ENCODE data around the gene RBM15. TPM values are rescaled to one million over a fixed set of nuclear protein-coding genes. Genes with fewer than 3 reads are reported as not detected.

RBM15 gene
- total and polyA plus RNA-seq, 4 experiments from 2014 or later: 6.8 to 51.4 (median 29.3) TPM

DNA sequence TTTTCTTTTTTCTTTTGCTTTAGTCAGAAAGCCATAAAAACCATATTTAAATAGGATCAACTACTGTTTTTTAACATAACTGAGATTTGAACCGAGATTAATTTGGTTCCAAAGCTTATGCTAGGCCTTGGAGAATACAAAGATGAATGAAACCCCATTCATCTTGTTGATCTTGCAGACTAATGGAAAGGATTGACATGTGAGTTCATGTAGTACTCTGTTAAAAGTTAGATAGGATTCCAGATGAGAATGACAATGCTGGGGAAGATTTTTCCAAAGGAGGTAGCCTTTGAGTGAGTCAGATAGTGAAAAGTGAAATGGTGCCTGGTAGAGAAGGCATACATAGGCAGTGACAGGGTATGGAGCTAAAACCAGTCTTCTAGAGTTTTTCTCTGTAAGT lies 22.7 kb downstream of the RBM15 start:
- Mint-ChIP-seq H3K4me1 (peaks cover 10 to 25% (median 14%) of the 10 kb centered on the region in 4 donors), H3K27me3 (no peaks in the 10 kb centered on the region), H3K27ac (peak overlapping the region in 1 of 7 donors; percentile 59), H3K4me3 (no peak overlapping the region), H3K36me3 (peaks cover 25 to 35% of the 10 kb centered on the region in 2 donors), H3K9me3 (peaks cover 0 to 1% (median 0%) of the 10 kb centered on the region in 8 donors)
- no peaks in the 10 kb centered on the region for H3K4me1 ChIP-seq (ENCODE audit: insufficient read depth, low read length)
- H3K4me3 ChIP-seq (ENCODE audit: low read length in 2 of 2): no peak overlapping the region
- H3K27ac ChIP-seq (ENCODE audit: low read depth, low read length): no peak overlapping the region
- intact Hi-C loops (cut with micrococcal nuclease): no loop called here
- H3K27me3 ChIP-seq (ENCODE audit: insufficient read depth, low read length): no peaks in the 10 kb centered on the region
- no peaks in the 10 kb centered on the region for H3K9me3 ChIP-seq (ENCODE audit: control insufficient read depth in 1 of 2, low read length in 2 of 2)
- no peaks in the 10 kb centered on the region for H3K36me3 ChIP-seq (ENCODE audit: insufficient read depth, low read length)
- no peak for DNase-seq
- ChIA-PET CTCF (ENCODE audit: partially characterized antibody) (no interaction called here), POLR2A (ENCODE audit: partially characterized antibody) (interaction anchor here (1.4 kb wide), 1 partner anchor 23 kb away, joined by 4 read pairs; the partner anchor contains the start of gene RBM15)

DNA sequence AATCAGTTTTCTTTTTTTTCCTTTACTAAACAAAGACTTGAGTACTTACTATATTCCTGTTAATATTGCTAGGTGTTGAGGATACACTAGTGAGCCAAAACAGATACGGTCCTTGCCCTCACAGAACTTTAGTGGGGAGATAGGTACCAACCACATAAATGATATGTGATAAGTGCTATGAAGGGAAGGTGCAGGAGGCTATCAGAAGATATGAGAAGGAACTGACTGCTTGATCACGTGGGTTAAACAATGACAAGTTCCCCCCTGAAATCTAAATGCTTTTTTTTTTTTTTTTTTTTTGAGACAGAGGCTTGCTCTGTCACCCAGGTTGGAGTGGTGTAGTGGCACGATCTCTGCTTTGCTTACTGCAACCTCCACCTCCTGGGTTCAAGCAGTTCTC lies 25.0 kb downstream of the RBM15 start:
- peaks cover 0 to 1% (median 0%) of the 10 kb centered on the region in 8 donors for H3K9me3 Mint-ChIP-seq
- peaks cover 22 to 29% of the 10 kb centered on the region in 2 donors for H3K36me3 Mint-ChIP-seq
- ChIA-PET CTCF (ENCODE audit: partially characterized antibody) (no interaction called here), POLR2A (ENCODE audit: partially characterized antibody) (no interaction called here)
- peak overlapping the region in 1 of 7 donors; percentile 28 for H3K27ac Mint-ChIP-seq
- Histone ChIP-seq H3K4me1 (ENCODE audit: insufficient read depth, low read length) (no peaks in the 10 kb centered on the region), H3K36me3 (ENCODE audit: insufficient read depth, low read length) (no peaks in the 10 kb centered on the region), H3K27ac (ENCODE audit: low read depth, low read length) (no peak overlapping the region), H3K9me3 (ENCODE audit: control insufficient read depth in 1 of 2, low read length in 2 of 2) (no peaks in the 10 kb centered on the region), H3K27me3 (ENCODE audit: insufficient read depth, low read length) (no peaks in the 10 kb centered on the region), H3K4me3 (ENCODE audit: low read length in 2 of 2) (no peak overlapping the region)
- intact Hi-C loops (cut with micrococcal nuclease): no loop called here
- no peaks in the 10 kb centered on the region for H3K27me3 Mint-ChIP-seq
- H3K4me3 Mint-ChIP-seq: no peak overlapping the region
- no peak for DNase-seq
- peaks cover 7 to 22% (median 13%) of the 10 kb centered on the region in 4 donors for H3K4me1 Mint-ChIP-seq

DNA sequence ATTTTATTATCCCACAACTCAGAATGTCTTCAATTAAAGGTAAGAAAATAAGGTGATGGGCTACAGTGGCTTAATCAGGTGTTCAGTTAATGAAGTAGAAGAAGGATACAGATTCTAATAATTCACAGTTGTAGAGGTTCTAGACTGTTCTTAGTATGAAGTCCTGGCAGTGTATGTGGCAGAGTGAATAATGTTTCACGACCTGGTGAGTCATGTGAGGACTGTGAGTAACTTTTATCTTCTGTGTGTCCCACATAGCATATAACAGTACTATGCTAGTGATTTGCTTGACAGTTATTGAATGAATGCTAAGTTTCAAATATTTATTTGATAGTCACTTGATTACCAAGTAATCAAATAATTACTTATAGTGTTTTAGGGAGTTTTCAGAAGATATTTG lies 31.6 kb downstream of the RBM15 start:
- intact Hi-C loops (cut with micrococcal nuclease): no loop called here
- Mint-ChIP-seq H3K9me3 (peaks cover 0 to 1% (median 0%) of the 10 kb centered on the region in 8 donors), H3K4me1 (peaks cover under 1 to 4% (median 3%) of the 10 kb centered on the region in 4 donors), H3K36me3 (peaks cover 10 to 26% of the 10 kb centered on the region in 2 donors), H3K27me3 (no peaks in the 10 kb centered on the region), H3K27ac (peak overlapping the region in 3 of 7 donors; percentile 10 to 68 (median 11)), H3K4me3 (no peak overlapping the region)
- H3K9me3 ChIP-seq (ENCODE audit: control insufficient read depth in 1 of 2, low read length in 2 of 2): no peaks in the 10 kb centered on the region
- no peaks in the 10 kb centered on the region for H3K27me3 ChIP-seq (ENCODE audit: insufficient read depth, low read length)
- ChIA-PET POLR2A (ENCODE audit: partially characterized antibody) (no interaction called here), CTCF (ENCODE audit: partially characterized antibody) (interaction anchor here (0.9 kb wide), 1 partner anchor 87 kb away, joined by 3 read pairs; no protein-coding TSS in a partner anchor)
- peaks cover 4% of the 10 kb centered on the region for H3K4me1 ChIP-seq (ENCODE audit: insufficient read depth, low read length)
- no peak overlapping the region for H3K27ac ChIP-seq (ENCODE audit: low read depth, low read length)
- H3K4me3 ChIP-seq (ENCODE audit: low read length in 2 of 2): no peak overlapping the region
- DNase-seq: no peak
- H3K36me3 ChIP-seq (ENCODE audit: insufficient read depth, low read length): peaks cover 3% of the 10 kb centered on the region

DNA sequence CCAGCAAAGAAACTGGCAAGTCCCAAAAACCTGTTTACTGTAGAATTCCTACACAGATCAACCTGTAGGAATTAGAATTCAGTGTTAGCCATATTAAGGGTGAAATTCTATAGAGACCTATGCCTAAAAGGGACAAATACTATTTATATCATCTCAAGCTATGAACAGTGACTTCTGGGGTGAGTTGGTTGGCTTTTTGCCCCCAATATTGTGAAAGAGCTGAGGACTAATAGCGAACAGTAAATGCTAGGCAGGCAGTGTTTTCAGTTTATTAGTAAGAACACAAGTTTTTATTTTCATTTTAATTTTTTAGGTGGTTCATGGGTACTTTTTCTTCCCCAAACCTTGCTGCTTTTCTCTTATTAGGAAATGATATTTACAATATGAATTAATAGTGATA lies 36.3 kb downstream of the RBM15 start:
- ChIA-PET CTCF (ENCODE audit: partially characterized antibody) (no interaction called here), POLR2A (ENCODE audit: partially characterized antibody) (no interaction called here)
- H3K27ac ChIP-seq (ENCODE audit: low read depth, low read length): no peak overlapping the region
- no peak overlapping the region for H3K4me3 ChIP-seq (ENCODE audit: low read length in 2 of 2)
- H3K27me3 Mint-ChIP-seq: no peaks in the 10 kb centered on the region
- H3K4me1 Mint-ChIP-seq: peaks cover 0 to 6% (median 1%) of the 10 kb centered on the region in 4 donors
- peaks cover 25 to 29% of the 10 kb centered on the region in 2 donors for H3K36me3 Mint-ChIP-seq
- H3K27ac Mint-ChIP-seq: peak overlapping the region in 1 of 7 donors; percentile 62
- no peaks in the 10 kb centered on the region for H3K9me3 ChIP-seq (ENCODE audit: control insufficient read depth in 1 of 2, low read length in 2 of 2)
- intact Hi-C loops (cut with micrococcal nuclease): no loop called here
- no peaks in the 10 kb centered on the region for H3K27me3 ChIP-seq (ENCODE audit: insufficient read depth, low read length)
- peaks cover 3% of the 10 kb centered on the region for H3K36me3 ChIP-seq (ENCODE audit: insufficient read depth, low read length)
- no peak for DNase-seq
- no peaks in the 10 kb centered on the region for H3K9me3 Mint-ChIP-seq
- H3K4me1 ChIP-seq (ENCODE audit: insufficient read depth, low read length): no peaks in the 10 kb centered on the region
- H3K4me3 Mint-ChIP-seq: no peak overlapping the region

DNA sequence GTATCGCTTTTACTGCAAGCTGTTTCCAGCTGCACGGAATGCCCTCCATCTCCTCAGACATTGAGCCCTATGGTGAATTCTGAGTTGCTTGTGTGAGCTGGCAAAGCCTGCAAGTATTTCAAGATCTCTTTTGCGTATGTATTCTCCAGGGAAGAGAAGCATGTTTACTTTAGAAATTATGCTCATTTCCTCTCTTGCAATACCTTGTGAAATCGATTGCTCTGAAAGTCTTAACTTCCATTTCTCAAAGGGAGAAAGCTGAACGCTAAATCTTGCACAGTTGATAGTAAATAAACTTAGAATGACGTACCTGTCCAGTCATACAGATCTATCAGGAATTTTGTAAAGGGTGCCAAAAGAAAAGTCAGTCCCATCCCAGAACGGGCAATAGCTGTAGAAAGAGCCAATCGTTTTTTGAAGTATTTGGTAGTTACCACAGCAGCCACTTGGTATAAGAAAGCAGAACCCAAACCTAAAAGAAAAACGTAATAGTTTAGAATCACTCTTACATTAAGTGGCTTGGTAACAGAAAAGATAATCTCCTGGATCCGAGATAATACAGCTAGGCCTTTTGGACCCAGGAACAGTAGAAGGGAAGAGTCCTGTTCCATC lies 41.6 kb downstream of the RBM15 start:
- ChIA-PET CTCF (ENCODE audit: partially characterized antibody) (interaction anchor here (1.5 kb wide), 1 partner anchor 42 kb away, joined by 4 read pairs; the partner anchor contains the start of gene RBM15), POLR2A (ENCODE audit: partially characterized antibody) (interaction anchor here (0.9 to 1.2 kb wide), 2 partner anchors 13 to 171 kb away, joined by 3 read pairs; no protein-coding TSS in a partner anchor)
- intact Hi-C loops (cut with micrococcal nuclease): no loop called here
- DNase-seq: no peak
- Mint-ChIP-seq H3K27ac (no peak overlapping the region), H3K4me1 (peaks cover 13 to 34% (median 24%) of the 10 kb centered on the region in 4 donors), H3K9me3 (peaks cover 0 to 2% (median 0%) of the 10 kb centered on the region in 8 donors), H3K36me3 (peaks cover 11 to 16% of the 10 kb centered on the region in 2 donors), H3K27me3 (no peaks in the 10 kb centered on the region), H3K4me3 (no peak overlapping the region)
- no peaks in the 10 kb centered on the region for H3K9me3 ChIP-seq (ENCODE audit: control insufficient read depth in 1 of 2, low read length in 2 of 2)
- peaks cover 12% of the 10 kb centered on the region for H3K4me1 ChIP-seq (ENCODE audit: insufficient read depth, low read length)
- no peaks in the 10 kb centered on the region for H3K36me3 ChIP-seq (ENCODE audit: insufficient read depth, low read length)
- H3K27ac ChIP-seq (ENCODE audit: low read depth, low read length): no peak overlapping the region
- no peaks in the 10 kb centered on the region for H3K27me3 ChIP-seq (ENCODE audit: insufficient read depth, low read length)
- no peak overlapping the region for H3K4me3 ChIP-seq (ENCODE audit: low read length in 2 of 2)

DNA sequence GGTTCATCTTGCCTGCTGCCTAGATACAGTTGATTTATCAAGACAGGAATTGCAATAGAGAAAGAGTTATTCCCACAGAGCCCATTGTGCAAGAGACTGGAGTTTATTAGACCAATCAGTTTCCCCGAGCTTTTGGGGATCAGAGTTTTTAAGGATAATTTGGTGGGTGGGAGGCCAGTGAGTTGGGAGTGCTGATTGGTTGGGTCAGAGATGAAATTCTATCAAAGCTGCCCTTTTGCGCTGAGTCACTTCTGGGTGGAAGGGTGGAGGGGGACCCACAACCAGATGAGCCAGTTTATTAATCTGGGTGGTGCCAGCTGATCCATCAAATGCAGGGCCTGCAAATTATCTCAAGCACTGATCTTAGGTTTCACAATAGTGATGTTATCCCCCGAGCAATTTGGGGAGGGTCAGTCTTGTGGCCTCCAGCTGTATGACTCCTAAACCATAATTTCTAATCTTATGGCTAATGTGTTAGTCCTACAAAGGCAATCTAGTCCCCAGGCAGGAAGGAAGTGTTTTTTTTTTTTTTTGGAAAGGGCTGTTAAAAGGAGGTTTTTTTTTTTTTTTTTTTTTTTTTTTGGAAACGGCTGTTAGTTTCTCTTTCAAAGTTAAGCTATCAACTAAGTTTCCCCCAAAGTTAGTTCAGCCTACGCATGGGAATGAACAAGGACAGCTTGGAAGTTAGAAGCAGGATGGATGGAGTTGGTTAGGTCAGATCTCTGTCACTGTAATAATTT lies 44.2 kb downstream of the RBM15 start:
- DNase-seq: peak in 2 of 5 donors; percentile 8 to 11
- Histone ChIP-seq H3K36me3 (ENCODE audit: insufficient read depth, low read length) (no peaks in the 10 kb centered on the region), H3K27me3 (ENCODE audit: insufficient read depth, low read length) (no peaks in the 10 kb centered on the region), H3K9me3 (ENCODE audit: control insufficient read depth in 1 of 2, low read length in 2 of 2) (no peaks in the 10 kb centered on the region), H3K4me3 (ENCODE audit: low read length in 2 of 2) (no peak overlapping the region), H3K4me1 (ENCODE audit: insufficient read depth, low read length) (peaks cover 12% of the 10 kb centered on the region), H3K27ac (ENCODE audit: low read depth, low read length) (peak overlapping the region; percentile 10)
- CTCF ChIA-PET (ENCODE audit: partially characterized antibody): interaction anchor here (0.7 to 2.4 kb wide), 4 partner anchors 29 to 187 kb away, joined by 3 to 13 read pairs (median 4); no protein-coding TSS in a partner anchor
- H3K4me3 Mint-ChIP-seq: peak overlapping the region in 7 of 8 donors; percentile 55 to 82 (median 76)
- peak overlapping the region; percentile 33 to 97 (median 93) for H3K27ac Mint-ChIP-seq
- H3K36me3 Mint-ChIP-seq: peaks cover 2 to 7% of the 10 kb centered on the region in 2 donors
- POLR2A ChIA-PET (ENCODE audit: partially characterized antibody): interaction anchor here (3.3 kb wide), 1 partner anchor 44 kb away, joined by 12 read pairs; the partner anchor contains the start of gene RBM15
- H3K4me1 Mint-ChIP-seq: peaks cover 13 to 37% (median 24%) of the 10 kb centered on the region in 4 donors
- peaks cover 0 to 2% (median 0%) of the 10 kb centered on the region in 8 donors for H3K9me3 Mint-ChIP-seq
- H3K27me3 Mint-ChIP-seq: no peaks in the 10 kb centered on the region
- intact Hi-C loops (cut with micrococcal nuclease): no loop called here
